Calu3 (cell line): ENCODE measurements around the gene TRABD2B. TPM values are rescaled to one million over a fixed set of nuclear protein-coding genes. Genes with fewer than 3 reads are reported as not detected.

Source experiments
- BruUV-seq: library from RNA; stranded (reverse); fragments of 400-500 nt; replicated peaks from 2 replicates; lab custom pipeline; 2021; lab: Mats Ljungman, UMichigan
- CTCF ChIA-PET: fragments of 300-600 bp; sonication (Branson Sonifier 250); formaldehyde crosslinking; loops from one replicate; lab custom pipeline; 2022; ENCODE audit warnings: antibody characterized with exemption; lab: Charles Lee
- DNase-seq: peaks from one replicate; pipeline ENCODE4 v3.0.0; 2022
- H3K27ac Mint-ChIP-seq: one replicate; pipeline ENCODE4 v1.8.0; 2022; ENCODE audit warnings: mixed read lengths; ENCODE audit not compliant: unreplicated experiment
- H3K27me3 Mint-ChIP-seq: one replicate; pipeline ENCODE4 v1.8.0; 2022; ENCODE audit warnings: mixed read lengths; ENCODE audit not compliant: unreplicated experiment
- H3K36me3 Mint-ChIP-seq: one replicate; pipeline ENCODE4 v1.8.0; 2022; ENCODE audit warnings: mild to moderate bottlenecking, moderate library complexity, mixed read lengths; ENCODE audit not compliant: insufficient read depth, unreplicated experiment
- H3K4me1 Mint-ChIP-seq: one replicate; pipeline ENCODE4 v1.8.0; 2022; ENCODE audit warnings: mild to moderate bottlenecking, low read depth, mixed read lengths; ENCODE audit not compliant: unreplicated experiment
- H3K4me3 Mint-ChIP-seq: one replicate; pipeline ENCODE4 v1.8.0; 2022; ENCODE audit warnings: mild to moderate bottlenecking, low read depth, moderate library complexity, mixed read lengths; ENCODE audit not compliant: unreplicated experiment
- H3K9me3 Mint-ChIP-seq: one replicate; pipeline ENCODE4 v1.8.0; 2022; ENCODE audit warnings: low read depth, mixed read lengths; ENCODE audit not compliant: unreplicated experiment
- CTCF ChIP-seq: fragments of 200-600 bp; IDR thresholded peaks from one replicate; pipeline ENCODE4 v1.8.0; 2022; ENCODE audit warnings: antibody characterized with exemption; ENCODE audit not compliant: unreplicated experiment
- intact Hi-C: fragments of 100-400 bp; cut with micrococcal nuclease; formaldehyde crosslinking; loops from one replicate; pipeline ENCODE4 v1.10.0; 2022; ENCODE audit not compliant: unreplicated experiment
- total RNA-seq: library from RNA; stranded (reverse); gene quantifications from 2 replicates; pipeline ENCODE4 v1.2.3, GENCODE V29; 2022

Gene TRABD2B
- total RNA-seq, 1 experiment from 2014 or later: 0.42 TPM

- Mint-ChIP-seq H3K27me3 (no peaks in the 10 kb centered on the region), H3K9me3 (no peaks in the 10 kb centered on the region), H3K4me3 (no peak overlapping the region), H3K27ac (peak overlapping the region; percentile 68), H3K4me1 (peaks cover 12% of the 10 kb centered on the region), H3K36me3 (no peaks in the 10 kb centered on the region)
- CTCF ChIA-PET: interaction anchor here (1.3 kb wide), 1 partner anchor 169 kb away, joined by 7 read pairs; no protein-coding TSS in a partner anchor
- no TSS peak for BruUV-seq
- DNase-seq: peak; percentile 75
- no peak for TF ChIP-seq CTCF
- intact Hi-C loops: no loop called here
These were observed 102.5 kb downstream of the TRABD2B start for GRCh38 chr1:47894410-47895278.

GRCh38 chr1:47893412-47893811 is 103.8 kb downstream of the TRABD2B start:
- no peak for DNase-seq
- H3K4me3 Mint-ChIP-seq: no peak overlapping the region
- intact Hi-C loops: no loop called here
- BruUV-seq: no TSS peak
- H3K9me3 Mint-ChIP-seq: no peaks in the 10 kb centered on the region
- H3K4me1 Mint-ChIP-seq: peaks cover 12% of the 10 kb centered on the region
- H3K27me3 Mint-ChIP-seq: no peaks in the 10 kb centered on the region
- CTCF ChIA-PET: no interaction called here
- no peaks in the 10 kb centered on the region for H3K36me3 Mint-ChIP-seq
- H3K27ac Mint-ChIP-seq: no peak overlapping the region
- TF ChIP-seq CTCF: no peak

GRCh38 chr1:47890779-47891178 is 106.4 kb downstream of the TRABD2B start:
- Mint-ChIP-seq H3K27ac (no peak overlapping the region), H3K36me3 (no peaks in the 10 kb centered on the region), H3K9me3 (no peaks in the 10 kb centered on the region), H3K4me3 (no peak overlapping the region), H3K27me3 (peaks cover 9% of the 10 kb centered on the region), H3K4me1 (peaks cover 12% of the 10 kb centered on the region)
- no TSS peak for BruUV-seq
- TF ChIP-seq CTCF: no peak
- CTCF ChIA-PET: no interaction called here
- no peak for DNase-seq
- intact Hi-C loops: no loop called here

- Mint-ChIP-seq H3K9me3 (no peaks in the 10 kb centered on the region), H3K36me3 (no peaks in the 10 kb centered on the region), H3K4me3 (no peak overlapping the region), H3K27ac (no peak overlapping the region), H3K4me1 (no peaks in the 10 kb centered on the region), H3K27me3 (peaks cover 13% of the 10 kb centered on the region)
- BruUV-seq: no TSS peak
- intact Hi-C loops: no loop called here
- DNase-seq: no peak
- no peak for TF ChIP-seq CTCF
- CTCF ChIA-PET: no interaction called here
These were observed 108.9 kb downstream of the TRABD2B start for GRCh38 chr1:47888294-47888629.
